Esophagus squamous epithelium (tissue), 4 donors: ENCODE data around the gene TRAPPC2.
"Not testable (repeated sequence)": the region's sequence is repeated elsewhere in the genome, so short reads cannot be mapped to it uniquely, and the experiment has no call there.

Experiments used
- POLR2A ChIP-seq, 4 donors: fragments of 450-650 bp; IDR thresholded peaks; one replicate each; pipeline ENCODE4 v1.6.1; 2017; ENCODE audit warnings: antibody characterized with exemption in 4 of 4, mild to moderate bottlenecking in 4 of 4, moderate library complexity in 3 of 4
- TF ChIP-seq, protein P1 (sequence below), 6 experiments: fragments of 450-650 bp in 4 of 6; fragments of 200-600 bp in 2 of 6; sonication (generic) in 2 of 6; IDR thresholded peaks; one replicate each; pipeline ENCODE4 v1.5.1; 2016 to 2019; ENCODE audit warnings: antibody characterized with exemption in 6 of 6, mild to moderate bottlenecking in 4 of 6, moderate library complexity in 4 of 6

DNA sequence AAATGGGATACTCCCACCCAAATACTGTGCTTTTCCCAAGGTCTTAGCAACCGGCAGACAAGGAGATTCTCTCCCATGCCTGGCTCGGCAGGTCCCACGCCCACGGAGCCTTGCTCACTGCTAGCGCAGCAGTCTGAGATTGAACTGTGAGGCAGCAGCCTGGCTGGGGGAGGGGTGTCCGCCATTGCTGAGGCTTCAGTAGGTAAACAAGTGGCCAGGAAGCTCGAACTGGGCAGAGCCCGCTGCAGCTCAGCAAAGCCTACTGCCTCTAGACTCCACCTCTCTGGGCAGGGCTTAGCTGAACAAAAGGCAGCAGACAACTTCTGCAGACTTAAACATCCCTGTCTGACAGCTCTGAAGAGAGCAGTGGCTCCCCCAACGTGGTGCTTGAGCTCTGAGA is 9.5 kb downstream of the TRAPPC2 start:
- TF ChIP-seq, protein P1, sequence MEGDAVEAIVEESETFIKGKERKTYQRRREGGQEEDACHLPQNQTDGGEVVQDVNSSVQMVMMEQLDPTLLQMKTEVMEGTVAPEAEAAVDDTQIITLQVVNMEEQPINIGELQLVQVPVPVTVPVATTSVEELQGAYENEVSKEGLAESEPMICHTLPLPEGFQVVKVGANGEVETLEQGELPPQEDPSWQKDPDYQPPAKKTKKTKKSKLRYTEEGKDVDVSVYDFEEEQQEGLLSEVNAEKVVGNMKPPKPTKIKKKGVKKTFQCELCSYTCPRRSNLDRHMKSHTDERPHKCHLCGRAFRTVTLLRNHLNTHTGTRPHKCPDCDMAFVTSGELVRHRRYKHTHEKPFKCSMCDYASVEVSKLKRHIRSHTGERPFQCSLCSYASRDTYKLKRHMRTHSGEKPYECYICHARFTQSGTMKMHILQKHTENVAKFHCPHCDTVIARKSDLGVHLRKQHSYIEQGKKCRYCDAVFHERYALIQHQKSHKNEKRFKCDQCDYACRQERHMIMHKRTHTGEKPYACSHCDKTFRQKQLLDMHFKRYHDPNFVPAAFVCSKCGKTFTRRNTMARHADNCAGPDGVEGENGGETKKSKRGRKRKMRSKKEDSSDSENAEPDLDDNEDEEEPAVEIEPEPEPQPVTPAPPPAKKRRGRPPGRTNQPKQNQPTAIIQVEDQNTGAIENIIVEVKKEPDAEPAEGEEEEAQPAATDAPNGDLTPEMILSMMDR (IDR thresholded peaks at IDR 0.05), result not testable (repeated sequence)
- TF ChIP-seq POLR2A (IDR thresholded peaks at IDR 0.05), result not testable (repeated sequence)
